ENCODE results near the gene LRRN2. TPM values are rescaled to one million over a fixed set of nuclear protein-coding genes. Genes with fewer than 3 reads are reported as not detected.

LRRN2 gene
- total RNA-seq, 1 experiment from 2014 or later = 2.0 TPM

- H3K27ac ChIP-seq (ENCODE audit: low read length) = no peak overlapping the region
- POLR2A ChIA-PET = no interaction called here
- in situ Hi-C loops (cut with HindIII; ENCODE audit: low pct_unique_long_range_greater_than_20kb, low sequenced_read_pairs) = no loop called here
- H3K4me3 ChIP-seq (ENCODE audit: low read depth in 2 of 2, low read length in 2 of 2) = no peak overlapping the region
- H3K36me3 ChIP-seq (ENCODE audit: control insufficient read depth, insufficient read depth, low read length) = no peaks in the 10 kb centered on the region
- TF ChIP-seq TCF7L2 (IDR thresholded peaks at IDR 0.05; ENCODE audit: low read depth, low read length) (no peak), SIN3A (IDR thresholded peaks at IDR 0.05; ENCODE audit: borderline replicate concordance, insufficient read depth, low read depth, low read length) (no peak), POLR2AphosphoS5 (IDR thresholded peaks at IDR 0.05; ENCODE audit: low read depth, low read length) (no peak), REST (IDR thresholded peaks at IDR 0.05; ENCODE audit: insufficient read depth in 1 of 2, low read depth in 2 of 2, low read length in 1 of 2) (no peak), CTCF (IDR thresholded peaks at IDR 0.05) (no peak)
- H3K27me3 ChIP-seq (ENCODE audit: control insufficient read depth, insufficient read depth, low read length) = no peaks in the 10 kb centered on the region
- H3K4me1 ChIP-seq (ENCODE audit: control insufficient read depth, insufficient read depth, low read length) = no peaks in the 10 kb centered on the region
- intact Hi-C loops (cut with micrococcal nuclease; ENCODE audit: unreplicated experiment) = no loop called here
- CTCF ChIA-PET = no interaction called here
- BruUV-seq (replicated peaks) = no TSS peak
- no peak for DNase-seq (ENCODE audit: low read depth, low spot score)
- ATAC-seq = no peak
- no peaks in the 10 kb centered on the region for H3K9me3 ChIP-seq (ENCODE audit: control insufficient read depth, insufficient read depth, low read depth, low read length)
Observed at GRCh38 chr1:204599596-204599995, 85.9 kb downstream of the LRRN2 start.

- TF ChIP-seq REST (IDR thresholded peaks at IDR 0.05; ENCODE audit: insufficient read depth in 1 of 2, low read depth in 2 of 2, low read length in 1 of 2) (no peak), SIN3A (IDR thresholded peaks at IDR 0.05; ENCODE audit: borderline replicate concordance, insufficient read depth, low read depth, low read length) (no peak), POLR2AphosphoS5 (IDR thresholded peaks at IDR 0.05; ENCODE audit: low read depth, low read length) (no peak), CTCF (IDR thresholded peaks at IDR 0.05) (no peak), TCF7L2 (IDR thresholded peaks at IDR 0.05; ENCODE audit: low read depth, low read length) (no peak)
- ChIA-PET CTCF (no interaction called here), POLR2A (interaction anchor here (0.5 kb wide), 1 partner anchor 1053 kb away, joined by 4 read pairs; no protein-coding TSS in a partner anchor)
- BruUV-seq (replicated peaks) = no TSS peak
- no peaks in the 10 kb centered on the region for H3K36me3 ChIP-seq (ENCODE audit: control insufficient read depth, insufficient read depth, low read length)
- no peak overlapping the region for H3K27ac ChIP-seq (ENCODE audit: low read length)
- DNase-seq (ENCODE audit: low read depth, low spot score) (no peak), ATAC-seq (no peak)
- no peaks in the 10 kb centered on the region for H3K27me3 ChIP-seq (ENCODE audit: control insufficient read depth, insufficient read depth, low read length)
- H3K9me3 ChIP-seq (ENCODE audit: control insufficient read depth, insufficient read depth, low read depth, low read length) = no peaks in the 10 kb centered on the region
- in situ Hi-C loops (cut with HindIII; ENCODE audit: low pct_unique_long_range_greater_than_20kb, low sequenced_read_pairs) = no loop called here
- H3K4me3 ChIP-seq (ENCODE audit: low read depth in 2 of 2, low read length in 2 of 2) = no peak overlapping the region
- H3K4me1 ChIP-seq (ENCODE audit: control insufficient read depth, insufficient read depth, low read length) = no peaks in the 10 kb centered on the region
- intact Hi-C loops (cut with micrococcal nuclease; ENCODE audit: unreplicated experiment) = no loop called here
Observed at GRCh38 chr1:204599098-204599497, 86.4 kb downstream of the LRRN2 start.
